OCI-LY7 (cell line): Measurements from ENCODE around the gene TUB.

ENCODE experiments used
- CTCF ChIP-seq: fragments of 200-600 bp; sonication (generic); conservative IDR thresholded peaks from 2 replicates; pipeline ENCODE4 v1.5.1; 2014; ENCODE audit warnings: mild to moderate bottlenecking, antibody characterized with exemption, low read length, moderate library complexity, mixed read lengths
- EZH2phosphoT487 ChIP-seq: fragments of 200-600 bp; sonication (generic); IDR thresholded peaks from 2 replicates; pipeline ENCODE4 v1.6.1; 2018; ENCODE audit warnings: low read depth, borderline replicate concordance, mild to moderate bottlenecking, mixed run types, antibody characterized with exemption, low read length, moderate library complexity, mixed read lengths

GRCh38 chr11:8032576-8033304, 48.3 kb upstream of the TUB start:
- TF ChIP-seq CTCF (no peak), EZH2phosphoT487 (no peak)
